IMR-90 (cell line): ENCODE measurements around the gene NEDD1. TPM values are rescaled to one million over a fixed set of nuclear protein-coding genes. Genes with fewer than 3 reads are reported as not detected.

Source experiments
- ATAC-seq: fragments of 200-7000 bp; cut with Tn5 transposase; 2 replicates; pipeline ENCODE4 v1.9.1; 2020; ENCODE audit warnings: low read depth, mild to moderate bottlenecking, moderate library complexity
- BruUV-seq: library from RNA; stranded (reverse); fragments of 400-500 nt; replicated peaks from 2 replicates; lab custom pipeline; 2021; lab: Mats Ljungman, UMichigan
- CTCF ChIA-PET: fragments of 300-600 bp; formaldehyde crosslinking; extraction: SDS; loops from one replicate; lab custom pipeline; 2021; ENCODE audit warnings: antibody characterized with exemption; lab: Yijun Ruan, JAX
- POLR2A ChIA-PET: fragments of 300-600 bp; sonication (Branson Sonifier 250); formaldehyde crosslinking; loops from one replicate; lab custom pipeline; 2022; ENCODE audit warnings: antibody characterized with exemption; ENCODE audit not compliant: unreplicated experiment; lab: Charles Lee
- DNase-seq: peaks from one replicate; pipeline ENCODE4 v3.0.0; 2013
- H2AFZ ChIP-seq: replicated peaks from 2 replicates; pipeline ENCODE3; 2013; ENCODE audit warnings: low read length, mild to moderate bottlenecking; ENCODE audit not compliant: poor library complexity
- H2AK5ac ChIP-seq: 2 replicates; pipeline ENCODE4 v1.6.1; 2013; ENCODE audit warnings: low read depth, low read length, inconsistent platforms
- H2AK9ac ChIP-seq: replicated peaks from 2 replicates; pipeline ENCODE3; 2013; ENCODE audit warnings: mild to moderate bottlenecking, low read depth, low read length, moderate library complexity; ENCODE audit not compliant: poor library complexity
- H2BK120ac ChIP-seq: 2 replicates; pipeline ENCODE4 v1.6.1; 2013; ENCODE audit warnings: low read depth, low read length, inconsistent platforms
- H2BK15ac ChIP-seq: 3 replicates; pipeline ENCODE4 v1.6.1; 2013; ENCODE audit warnings: low read depth, low read length, inconsistent platforms
- H2BK20ac ChIP-seq: 2 replicates; pipeline ENCODE4 v1.6.1; 2013; ENCODE audit warnings: low read depth, mild to moderate bottlenecking, inconsistent platforms, low read length, moderate library complexity
- H2BK5ac ChIP-seq: 2 replicates; pipeline ENCODE4 v1.6.1; 2013; ENCODE audit warnings: mild to moderate bottlenecking, low read depth, low read length, inconsistent platforms; ENCODE audit not compliant: poor library complexity, severe bottlenecking
- H3K14ac ChIP-seq: replicated peaks from 2 replicates; pipeline ENCODE4 v1.6.1; 2013; ENCODE audit warnings: low read depth, low read length, inconsistent platforms
- H3K18ac ChIP-seq: 2 replicates; pipeline ENCODE4 v1.6.1; 2013; ENCODE audit warnings: low read depth, low read length, control low read depth
- H3K23ac ChIP-seq: 2 replicates; pipeline ENCODE4 v1.6.1; 2013; ENCODE audit warnings: low read depth, low read length, inconsistent platforms
- H3K27ac ChIP-seq: 2 replicates; pipeline ENCODE4 v1.5.1; 2013; ENCODE audit warnings: mild to moderate bottlenecking, control low read depth, low read length; ENCODE audit not compliant: insufficient read depth
- H3K27me3 ChIP-seq: 2 replicates; pipeline ENCODE4 v1.6.1; 2013; ENCODE audit warnings: low read length; ENCODE audit not compliant: control insufficient read depth, insufficient read depth
- H3K36me3 ChIP-seq: 2 replicates; pipeline ENCODE4 v1.6.1; 2013; ENCODE audit warnings: low read length, mixed read lengths; ENCODE audit not compliant: control insufficient read depth, insufficient read depth
- H3K4ac ChIP-seq: 2 replicates; pipeline ENCODE4 v1.6.1; 2013; ENCODE audit warnings: low read depth, low read length, inconsistent platforms
- H3K4me1 ChIP-seq: 2 replicates; pipeline ENCODE4 v1.6.1; 2013; ENCODE audit warnings: low read length, mixed read lengths; ENCODE audit not compliant: control insufficient read depth, insufficient read depth
- H3K4me2 ChIP-seq: 2 replicates; pipeline ENCODE4 v1.6.1; 2013; ENCODE audit warnings: low read depth, mild to moderate bottlenecking, control low read depth, low read length, moderate library complexity
- H3K4me3 ChIP-seq: 2 replicates; pipeline ENCODE4 v1.5.1; 2013; ENCODE audit warnings: low read depth, mild to moderate bottlenecking, control low read depth, low read length, moderate library complexity; ENCODE audit not compliant: insufficient read depth
- H3K56ac ChIP-seq: 2 replicates; pipeline ENCODE4 v1.6.1; 2013; ENCODE audit warnings: low read length, inconsistent platforms; ENCODE audit not compliant: insufficient read depth; ENCODE audit errors: extremely low read depth
- H3K79me1 ChIP-seq, 2 experiments: 2 replicates each; pipeline ENCODE4 v1.6.1; 2013; ENCODE audit warnings: low read length in 2 of 2, inconsistent platforms in 1 of 2, low read depth in 1 of 2
- H3K9ac ChIP-seq: 2 replicates; pipeline ENCODE4 v1.6.1; 2013; ENCODE audit warnings: low read depth, low read length, control low read depth
- H3K9me1 ChIP-seq: 2 replicates; pipeline ENCODE4 v1.6.1; 2013; ENCODE audit warnings: low read length, inconsistent platforms; ENCODE audit not compliant: insufficient read depth
- H3K9me3 ChIP-seq: 2 replicates; pipeline ENCODE4 v1.6.1; 2013; ENCODE audit warnings: low read length; ENCODE audit not compliant: control insufficient read depth, insufficient read depth
- H4K20me1 ChIP-seq: 2 replicates; pipeline ENCODE4 v1.6.1; 2013; ENCODE audit warnings: low read length, inconsistent platforms; ENCODE audit not compliant: insufficient read depth
- H4K5ac ChIP-seq: 2 replicates; pipeline ENCODE4 v1.6.1; 2013; ENCODE audit warnings: mild to moderate bottlenecking, low read depth, low read length, control low read depth
- H4K8ac ChIP-seq, 2 experiments: 2 replicates each; pipeline ENCODE4 v1.6.1; 2013; ENCODE audit warnings: low read depth in 2 of 2, low read length in 2 of 2, control low read depth in 1 of 2, inconsistent platforms in 1 of 2
- H4K91ac ChIP-seq: 2 replicates; pipeline ENCODE4 v1.6.1; 2013; ENCODE audit warnings: low read depth, low read length, inconsistent platforms; ENCODE audit not compliant: insufficient read depth
- BHLHE40 ChIP-seq: fragments of 150-350 bp; IDR thresholded peaks from 2 replicates; pipeline ENCODE4 v1.6.1; 2016; ENCODE audit warnings: mild to moderate bottlenecking, low read depth, low read length
- CEBPB ChIP-seq: IDR thresholded peaks from 2 replicates; pipeline ENCODE4 v1.6.1; 2012; ENCODE audit warnings: low read depth, low read length, improper control_type of control experiment
- CHD1 ChIP-seq: IDR thresholded peaks from 2 replicates; pipeline ENCODE4 v1.6.1; 2012; ENCODE audit warnings: low read depth, low read length, improper control_type of control experiment
- CTCF ChIP-seq: conservative IDR thresholded peaks from 2 replicates; pipeline ENCODE4 v1.5.1; 2012; ENCODE audit warnings: mild to moderate bottlenecking, low read depth, low read length, improper control_type of control experiment
- ELK1 ChIP-seq: fragments of 150-350 bp; IDR thresholded peaks from 2 replicates; pipeline ENCODE4 v1.6.1; 2016; ENCODE audit warnings: low read depth, mild to moderate bottlenecking, low read length, moderate library complexity, borderline replicate concordance
- FOS ChIP-seq: fragments of 150-350 bp; IDR thresholded peaks from 2 replicates; pipeline ENCODE4 v1.6.1; 2016; ENCODE audit warnings: low read depth, low read length
- MAFK ChIP-seq: IDR thresholded peaks from 2 replicates; pipeline ENCODE4 v1.6.1; 2012; ENCODE audit warnings: low read depth, low read length, improper control_type of control experiment
- MAZ ChIP-seq: IDR thresholded peaks from 2 replicates; pipeline ENCODE4 v1.6.1; 2012; ENCODE audit warnings: low read depth, mild to moderate bottlenecking, low read length, improper control_type of control experiment, moderate library complexity, borderline replicate concordance
- MXI1 ChIP-seq: IDR thresholded peaks from 2 replicates; pipeline ENCODE4 v1.6.1; 2012; ENCODE audit warnings: low read depth, mild to moderate bottlenecking, low read length, moderate library complexity, borderline replicate concordance
- NFE2L2 ChIP-seq: fragments of 150-350 bp; IDR thresholded peaks from 2 replicates; pipeline ENCODE4 v1.6.1; 2016; ENCODE audit warnings: low read depth, mild to moderate bottlenecking, low read length
- POLR2A ChIP-seq: IDR thresholded peaks from 2 replicates; pipeline ENCODE4 v1.6.1; 2012; ENCODE audit warnings: mild to moderate bottlenecking, low read depth, low read length
- RAD21 ChIP-seq: IDR thresholded peaks from 2 replicates; pipeline ENCODE4 v1.6.1; 2012; ENCODE audit warnings: low read length, improper control_type of control experiment
- RCOR1 ChIP-seq: IDR thresholded peaks from 2 replicates; pipeline ENCODE4 v1.6.1; 2012; ENCODE audit warnings: mild to moderate bottlenecking, low read length, improper control_type of control experiment; ENCODE audit not compliant: insufficient replicate concordance
- RFX5 ChIP-seq: IDR thresholded peaks from 2 replicates; pipeline ENCODE4 v1.8.0; 2012; ENCODE audit warnings: low read depth, mild to moderate bottlenecking, low read length, moderate library complexity
- SMC3 ChIP-seq: fragments of 150-350 bp; IDR thresholded peaks from 2 replicates; pipeline ENCODE4 v1.6.1; 2016; ENCODE audit warnings: low read depth, mild to moderate bottlenecking, antibody characterized with exemption, low read length, moderate library complexity
- USF2 ChIP-seq: fragments of 150-350 bp; IDR thresholded peaks from 2 replicates; pipeline ENCODE4 v1.6.1; 2017; ENCODE audit warnings: mild to moderate bottlenecking, antibody characterized with exemption, low read length, low read depth
- WGBS, 2 experiments: methylation state at CpG; one replicate each; pipeline versions ENCODE4 v1.1.5 to v1.1.7; 2013; ENCODE audit warnings: missing lambda C conversion rate in 2 of 2; ENCODE audit not compliant: insufficient read length in 1 of 2; ENCODE audit errors: extremely low coverage in 2 of 2; 5-methylcytosine and 5-hydroxymethylcytosine counted together
- dilution Hi-C: fragments of 300-500 bp; cut with HindIII; formaldehyde crosslinking; loops from one replicate; pipeline ENCODE4 v1.14.3; 2018; ENCODE audit warnings: low sequenced_read_pairs; ENCODE audit not compliant: unreplicated experiment
- in situ Hi-C: fragments of 300-500 bp; cut with MboI; formaldehyde crosslinking; loops from 3 replicates; pipeline ENCODE4 v1.14.3; 2019; ENCODE audit warnings: low sequenced_read_pairs, inconsistent platforms, mixed read lengths
- intact Hi-C: fragments of 100-400 bp; cut with micrococcal nuclease; formaldehyde crosslinking; loops from 2 replicates; pipeline ENCODE4 v1.10.0; 2022
- polyA plus RNA-seq, 3 experiments: library from polyadenylated mRNA; depleted of rRNA; stranded (reverse); fragments of >200 nt; gene quantifications; 2 replicates each; pipeline ENCODE4 v1.2.3, GENCODE V29; 2012; ENCODE audit warnings: low replicate concordance in 1 of 3
- total RNA-seq: library from RNA; depleted of rRNA; stranded (reverse); fragments of >200 nt; gene quantifications from 2 replicates; pipeline ENCODE4 v1.2.3, GENCODE V29; 2012

NEDD1 gene
- total and polyA plus RNA-seq, 2 of the 4 experiments (the other 2 are of a cell fraction): 10.0 to 48.0 TPM

GRCh38 chr12:96889273-96889933, 17.7 kb upstream of the NEDD1 start:
- no peak overlapping the region for H4K91ac ChIP-seq
- intact Hi-C loops: no loop called here
- BruUV-seq: no TSS peak
- H2BK5ac ChIP-seq: no peak overlapping the region
- peak; percentile 46; the same call in 1 of the 2 replicates for ATAC-seq
- no peaks in the 10 kb centered on the region for H4K20me1 ChIP-seq
- no peaks in the 10 kb centered on the region; the same call in 1 of the 2 replicates for H3K9me1 ChIP-seq
- no peak overlapping the region for H3K14ac ChIP-seq
- no peak overlapping the region for H3K4me3 ChIP-seq
- no peaks in the 10 kb centered on the region for H3K79me1 ChIP-seq
- no peak overlapping the region for H3K23ac ChIP-seq
- H3K56ac ChIP-seq: no peak overlapping the region
- no peak overlapping the region for H2BK20ac ChIP-seq
- no peak overlapping the region for H2AK5ac ChIP-seq
- H2AFZ ChIP-seq: no peak overlapping the region
- no peak overlapping the region for H2BK120ac ChIP-seq
- H4K8ac ChIP-seq: no peak overlapping the region
- ChIA-PET POLR2A (no interaction called here), CTCF (no interaction called here)
- in situ Hi-C loops: no loop called here
- H3K36me3 ChIP-seq: no peaks in the 10 kb centered on the region
- no peaks in the 10 kb centered on the region for H3K27me3 ChIP-seq
- H4K5ac ChIP-seq: no peak overlapping the region
- H3K9ac ChIP-seq: no peak overlapping the region
- peaks cover 5% of the 10 kb centered on the region for H3K4me1 ChIP-seq
- peak; percentile 76 for DNase-seq
- no peak overlapping the region for H2AK9ac ChIP-seq
- H3K27ac ChIP-seq: no peak overlapping the region
- H3K4ac ChIP-seq: no peak overlapping the region
- TF ChIP-seq FOS: no peak
- TF ChIP-seq BHLHE40: no peak
- TF ChIP-seq RAD21: no peak
- TF ChIP-seq MAFK: no peak
- no peak for TF ChIP-seq RFX5
- no peak for TF ChIP-seq CTCF
- no peak for TF ChIP-seq MXI1
- no peak for TF ChIP-seq SMC3
- no peak for TF ChIP-seq CHD1
- no peak for TF ChIP-seq USF2
- no peak for TF ChIP-seq ELK1
- no peak for TF ChIP-seq POLR2A
- TF ChIP-seq NFE2L2: no peak
- TF ChIP-seq MAZ: no peak
- no peak for TF ChIP-seq CEBPB
- TF ChIP-seq RCOR1: no peak
- 0% methylated on average over 1 of the region's 5 CpGs; no CpG with 5 or more reads in 1 of the 2 experiments for WGBS, 2 experiments
- H3K4me2 ChIP-seq: no peak overlapping the region
- H3K18ac ChIP-seq: no peak overlapping the region
- dilution Hi-C loops: no loop called here
- H3K9me3 ChIP-seq: no peaks in the 10 kb centered on the region
- H2BK15ac ChIP-seq: no peak overlapping the region
